ENCODE data around the gene DCC.

DNA sequence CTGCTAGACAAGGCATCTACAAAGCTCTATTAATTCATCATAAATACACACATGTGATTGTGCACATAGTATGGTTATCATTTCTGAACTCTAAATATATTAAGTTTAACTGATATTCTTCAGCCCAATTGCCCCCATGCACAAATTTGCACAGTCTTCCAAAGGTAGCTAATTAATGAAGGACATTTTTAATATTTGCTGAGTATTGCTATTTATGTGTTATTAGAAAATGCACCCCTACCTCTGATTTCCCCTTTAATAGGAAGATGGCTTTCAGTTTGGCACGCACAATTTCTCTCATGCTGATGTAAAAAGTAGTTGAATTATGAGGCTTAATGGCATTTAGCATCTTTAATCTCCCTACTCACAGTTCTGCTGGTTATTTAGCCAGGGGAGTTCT, 242.1 kb downstream of the DCC start:
- no peak for TF ChIP-seq TAF7 (optimal IDR thresholded peaks at IDR 0.05; ENCODE audit: borderline replicate concordance, low read depth, low read length)
- TF ChIP-seq, protein P1, sequence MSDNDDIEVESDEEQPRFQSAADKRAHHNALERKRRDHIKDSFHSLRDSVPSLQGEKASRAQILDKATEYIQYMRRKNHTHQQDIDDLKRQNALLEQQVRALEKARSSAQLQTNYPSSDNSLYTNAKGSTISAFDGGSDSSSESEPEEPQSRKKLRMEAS (IDR thresholded peaks at IDR 0.05), result no peak
- no peak for TF ChIP-seq CBX5 (IDR thresholded peaks at IDR 0.05; ENCODE audit: low read depth, low read length)
- TF ChIP-seq ASH2L (IDR thresholded peaks at IDR 0.05; ENCODE audit: low read length), result no peak
- no peak for TF ChIP-seq CEBPB (IDR thresholded peaks at IDR 0.05; ENCODE audit: low read depth, low read length)
- no peak for TF ChIP-seq KDM1A (IDR thresholded peaks at IDR 0.05; ENCODE audit: borderline replicate concordance, low read length)
- TF ChIP-seq EP300 (IDR thresholded peaks at IDR 0.05; ENCODE audit: borderline replicate concordance in 1 of 2, low read depth in 2 of 2, low read length in 2 of 2), result no peak
- TF ChIP-seq TAF1 (IDR thresholded peaks at IDR 0.05; ENCODE audit: low read depth, low read length), result no peak

All from H1 (cell line).